Peyer's patch (tissue), 4 donors: Measurements from ENCODE around the gene TRIL. TPM values are rescaled to one million over a fixed set of nuclear protein-coding genes. Genes with fewer than 3 reads are reported as not detected.

Experiments
- DNase-seq, 3 donors: peaks; one replicate each; pipeline ENCODE4 v3.0.0-alpha.2; 2017 to 2019
- H3K27ac ChIP-seq, 4 donors: fragments of 200-600 bp; sonication (generic); one replicate each; pipeline ENCODE4 v1.5.1; 2016 to 2019
- H3K27me3 ChIP-seq, 2 donors: fragments of 200-600 bp; sonication (generic); one replicate each; pipeline ENCODE4 v1.5.1; 2019
- H3K36me3 ChIP-seq, 3 donors: fragments of 200-600 bp; sonication (generic); one replicate each; pipeline ENCODE4 v1.5.1; 2016 to 2019
- H3K4me1 ChIP-seq, 4 donors: fragments of 200-600 bp; sonication (generic); one replicate each; pipeline ENCODE4 v1.5.1; 2016 to 2019
- H3K4me3 ChIP-seq, 4 donors: fragments of 200-600 bp; sonication (generic); 1 replicate in 3 of 4; 2 replicates in 1 of 4; pipeline ENCODE4 v1.5.1; 2016 to 2019; ENCODE audit warnings: mild to moderate bottlenecking in 1 of 4
- H3K9me3 ChIP-seq, 4 donors: fragments of 200-600 bp; sonication (generic); one replicate each; pipeline ENCODE4 v1.5.1; 2016 to 2019; ENCODE audit warnings: mild to moderate bottlenecking in 1 of 4
- POLR2A ChIP-seq, 2 donors: fragments of 450-650 bp; IDR thresholded peaks; one replicate each; pipeline ENCODE4 v1.5.1; 2017; ENCODE audit warnings: antibody characterized with exemption in 2 of 2, mild to moderate bottlenecking in 2 of 2, moderate library complexity in 2 of 2
- total RNA-seq, 4 donors: library from RNA; depleted of rRNA; stranded (reverse); fragments of >200 nt; gene quantifications; one replicate each; pipeline ENCODE4 v1.1.0, GENCODE V29; 2016
- TF ChIP-seq, protein P1 (sequence below), 6 experiments: fragments of 450-650 bp in 4 of 6; fragments of 200-600 bp in 2 of 6; sonication (generic) in 1 of 6; IDR thresholded peaks; one replicate each; pipeline ENCODE4 v1.5.1; 2017 to 2019; ENCODE audit warnings: antibody characterized with exemption in 6 of 6, mild to moderate bottlenecking in 3 of 6, moderate library complexity in 1 of 6

Gene TRIL
- total RNA-seq, 4 donors from 2014 or later = 0.70 to 1.7 (median 1.0) TPM

DNA sequence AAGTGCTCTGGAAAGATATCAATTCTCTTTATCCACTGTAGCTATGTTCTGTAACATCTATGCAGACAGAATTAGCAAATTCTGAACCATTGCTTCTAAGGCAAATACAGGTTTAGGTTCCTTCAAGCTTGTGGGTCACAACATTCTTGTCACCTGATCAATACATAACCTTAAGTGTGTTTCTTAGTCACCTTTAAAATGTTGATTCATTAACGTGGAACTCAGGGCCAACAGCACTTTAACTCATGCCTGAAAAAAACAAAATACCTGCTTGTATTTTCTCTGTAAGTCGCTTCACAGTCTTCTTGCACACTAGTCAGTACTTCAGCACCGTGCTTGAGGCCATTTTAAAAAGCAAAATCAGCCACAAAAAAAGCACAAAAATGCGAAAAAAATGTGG, 35.2 kb upstream of the TRIL start:
- DNase-seq = no peak
- no peaks in the 10 kb centered on the region for H3K4me1 ChIP-seq

DNA sequence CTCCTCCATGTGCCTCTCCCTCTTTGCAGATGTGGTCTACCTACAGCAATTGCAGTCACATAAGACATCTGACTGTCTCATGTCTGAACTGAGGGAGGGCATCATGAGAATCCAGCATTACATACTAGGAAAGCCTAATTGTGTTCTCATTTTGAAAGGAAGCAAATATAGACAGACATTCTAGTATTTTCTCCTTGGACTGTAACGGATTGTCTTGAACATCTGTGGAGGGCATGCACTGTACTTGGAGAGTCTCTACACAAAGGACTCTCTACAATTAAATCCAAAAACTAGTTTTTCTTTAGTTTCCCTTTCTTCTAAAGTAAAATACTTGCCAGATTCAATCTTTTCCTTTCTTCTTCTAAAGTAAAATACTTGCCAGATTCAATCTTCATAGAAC, 34.7 kb upstream of the TRIL start:
- Histone ChIP-seq H3K4me3 (no peak overlapping the region), H3K4me1 (no peaks in the 10 kb centered on the region), H3K9me3 (no peaks in the 10 kb centered on the region), H3K36me3 (no peaks in the 10 kb centered on the region), H3K27me3 (no peaks in the 10 kb centered on the region), H3K27ac (no peak overlapping the region)
- TF ChIP-seq, protein P1, sequence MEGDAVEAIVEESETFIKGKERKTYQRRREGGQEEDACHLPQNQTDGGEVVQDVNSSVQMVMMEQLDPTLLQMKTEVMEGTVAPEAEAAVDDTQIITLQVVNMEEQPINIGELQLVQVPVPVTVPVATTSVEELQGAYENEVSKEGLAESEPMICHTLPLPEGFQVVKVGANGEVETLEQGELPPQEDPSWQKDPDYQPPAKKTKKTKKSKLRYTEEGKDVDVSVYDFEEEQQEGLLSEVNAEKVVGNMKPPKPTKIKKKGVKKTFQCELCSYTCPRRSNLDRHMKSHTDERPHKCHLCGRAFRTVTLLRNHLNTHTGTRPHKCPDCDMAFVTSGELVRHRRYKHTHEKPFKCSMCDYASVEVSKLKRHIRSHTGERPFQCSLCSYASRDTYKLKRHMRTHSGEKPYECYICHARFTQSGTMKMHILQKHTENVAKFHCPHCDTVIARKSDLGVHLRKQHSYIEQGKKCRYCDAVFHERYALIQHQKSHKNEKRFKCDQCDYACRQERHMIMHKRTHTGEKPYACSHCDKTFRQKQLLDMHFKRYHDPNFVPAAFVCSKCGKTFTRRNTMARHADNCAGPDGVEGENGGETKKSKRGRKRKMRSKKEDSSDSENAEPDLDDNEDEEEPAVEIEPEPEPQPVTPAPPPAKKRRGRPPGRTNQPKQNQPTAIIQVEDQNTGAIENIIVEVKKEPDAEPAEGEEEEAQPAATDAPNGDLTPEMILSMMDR (IDR thresholded peaks at IDR 0.05) = no peak
- TF ChIP-seq POLR2A (IDR thresholded peaks at IDR 0.05) = no peak
- no peak for DNase-seq

More for the DNA sequence above, 35.2 kb upstream of the TRIL start:
- Histone ChIP-seq H3K36me3 (no peaks in the 10 kb centered on the region), H3K4me3 (no peak overlapping the region), H3K27me3 (no peaks in the 10 kb centered on the region), H3K9me3 (no peaks in the 10 kb centered on the region), H3K27ac (no peak overlapping the region)
- TF ChIP-seq POLR2A (IDR thresholded peaks at IDR 0.05) = no peak
- TF ChIP-seq, protein P1 (IDR thresholded peaks at IDR 0.05) = no peak

DNA sequence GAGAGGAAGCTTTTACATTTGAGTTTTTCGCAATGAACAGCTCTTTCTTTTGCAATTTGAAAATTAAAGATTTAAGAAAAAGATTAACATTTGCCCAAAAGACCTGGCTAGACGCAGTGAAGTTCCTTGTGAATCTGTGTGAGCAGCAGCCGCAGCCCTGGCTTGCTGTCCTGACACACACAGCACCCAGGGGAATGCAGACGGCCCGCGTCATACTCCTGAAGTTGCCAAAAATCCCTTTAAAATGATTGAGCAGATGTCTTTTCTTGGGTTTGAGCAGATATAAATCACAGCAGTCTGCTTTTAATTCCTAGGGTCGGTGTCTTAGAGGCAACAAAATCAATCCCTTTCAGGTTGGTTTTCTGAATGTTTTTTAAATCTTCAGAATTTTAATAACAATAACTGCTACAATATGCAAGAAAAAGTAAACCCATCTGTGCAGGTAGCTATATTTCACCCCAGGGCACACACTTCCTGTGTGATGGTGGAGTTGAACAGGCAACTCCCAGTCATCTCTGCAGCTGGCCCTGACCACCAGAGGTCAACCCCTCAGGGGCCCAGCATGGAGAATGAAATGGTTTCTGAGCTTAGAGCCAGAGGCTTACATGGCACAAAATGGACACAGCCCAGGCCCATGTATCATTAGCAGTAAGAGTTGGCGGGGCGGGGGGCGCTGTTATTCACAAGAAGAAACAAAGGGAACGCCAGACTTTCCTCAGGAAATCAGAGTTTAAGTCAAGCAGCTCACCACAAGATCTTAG, 32.2 kb upstream of the TRIL start:
- DNase-seq = no peak
- Histone ChIP-seq H3K27me3 (no peaks in the 10 kb centered on the region), H3K4me3 (no peak overlapping the region), H3K9me3 (no peaks in the 10 kb centered on the region), H3K27ac (no peak overlapping the region), H3K4me1 (no peaks in the 10 kb centered on the region), H3K36me3 (no peaks in the 10 kb centered on the region)
- TF ChIP-seq, protein P1 (IDR thresholded peaks at IDR 0.05) = no peak
- no peak for TF ChIP-seq POLR2A (IDR thresholded peaks at IDR 0.05)

DNA sequence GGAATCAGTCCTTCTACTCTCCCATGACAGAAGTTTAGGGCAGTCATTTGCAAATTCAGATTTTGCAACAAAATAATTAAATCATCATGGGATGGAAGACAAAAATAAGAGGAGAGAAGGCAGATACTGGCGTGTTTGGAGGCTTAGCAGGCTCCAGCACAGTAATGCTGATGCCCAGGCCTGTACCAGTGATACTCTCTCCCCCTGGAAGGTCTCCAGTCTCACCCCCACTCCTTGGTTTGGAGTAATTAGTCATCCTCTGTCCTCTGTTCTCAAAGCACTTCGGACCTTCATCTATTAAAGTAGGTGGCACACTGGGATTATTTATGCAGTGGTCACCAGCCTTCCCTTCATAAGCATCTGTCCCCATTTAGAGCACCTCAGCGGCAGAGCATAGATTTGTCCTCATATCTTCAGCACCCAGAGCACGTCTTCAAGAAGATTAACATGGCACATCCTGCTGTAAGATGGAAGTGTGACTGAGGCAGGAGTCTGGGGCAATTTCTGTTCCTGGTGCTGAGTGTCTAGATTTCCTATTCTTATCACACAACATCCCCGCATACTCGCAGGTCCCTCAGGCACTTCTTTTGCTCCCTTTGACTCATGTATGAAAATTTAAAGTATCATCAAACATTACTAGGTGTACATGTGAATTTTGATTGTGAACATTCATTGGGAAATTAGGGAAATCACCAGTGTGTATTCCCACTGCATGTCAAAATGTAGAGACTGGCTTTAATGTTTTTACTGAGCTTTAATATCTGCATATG, 31.3 kb upstream of the TRIL start:
- no peaks in the 10 kb centered on the region for H3K4me1 ChIP-seq
- H3K9me3 ChIP-seq = no peaks in the 10 kb centered on the region
- H3K27ac ChIP-seq = no peak overlapping the region
- TF ChIP-seq, protein P1 (IDR thresholded peaks at IDR 0.05) = no peak
- no peak for TF ChIP-seq POLR2A (IDR thresholded peaks at IDR 0.05)
- H3K36me3 ChIP-seq = no peaks in the 10 kb centered on the region
- no peak overlapping the region for H3K4me3 ChIP-seq
- DNase-seq = no peak
- no peaks in the 10 kb centered on the region for H3K27me3 ChIP-seq

DNA sequence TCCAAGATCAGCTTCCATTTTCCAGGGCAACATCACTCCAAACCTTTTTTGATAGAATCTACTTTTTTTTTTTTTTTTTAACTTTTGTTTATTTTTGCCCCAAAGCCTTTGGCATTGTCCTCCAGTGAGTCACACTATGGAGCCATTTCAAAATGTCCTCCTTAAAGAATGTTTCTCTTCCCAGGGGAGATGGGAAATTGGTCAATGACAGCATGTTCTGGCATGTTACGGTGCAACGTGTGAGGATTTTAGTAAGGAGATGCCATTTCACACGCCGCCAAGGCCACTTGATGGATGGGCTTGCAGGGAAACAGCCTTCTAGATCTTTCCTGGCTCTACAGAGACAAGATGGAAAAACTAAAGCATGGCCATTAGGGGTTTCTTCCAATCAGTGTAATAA, 30.7 kb upstream of the TRIL start:
- H3K4me3 ChIP-seq = no peak overlapping the region
- peak overlapping the region in 1 of 4 donors; percentile 8 for H3K27ac ChIP-seq
- H3K36me3 ChIP-seq = no peaks in the 10 kb centered on the region
- no peaks in the 10 kb centered on the region for H3K4me1 ChIP-seq
- H3K27me3 ChIP-seq = no peaks in the 10 kb centered on the region
- no peaks in the 10 kb centered on the region for H3K9me3 ChIP-seq
- no peak for DNase-seq
- no peak for TF ChIP-seq POLR2A (IDR thresholded peaks at IDR 0.05)
- TF ChIP-seq, protein P1 (IDR thresholded peaks at IDR 0.05) = no peak
